Trophoblast cell (in vitro differentiated cells and primary cell): ENCODE measurements around the gene CNIH3.

Experiments used
- DNase-seq, 2 donors: peaks; one replicate each; pipeline ENCODE4 v3.0.0-alpha.2; 2016
- H2AFZ ChIP-seq: 2 replicates; pipeline ENCODE4 v1.6.1; 2013; ENCODE audit warnings: low read length, moderate library complexity, mild to moderate bottlenecking; ENCODE audit not compliant: insufficient read depth, poor library complexity
- H2AK5ac ChIP-seq: 2 replicates; pipeline ENCODE4 v1.6.1; 2013; ENCODE audit warnings: mild to moderate bottlenecking, low read length
- H2BK120ac ChIP-seq: 2 replicates; pipeline ENCODE4 v1.6.1; 2013; ENCODE audit warnings: low read length, mild to moderate bottlenecking, moderate library complexity; ENCODE audit not compliant: insufficient read depth, poor library complexity
- H2BK12ac ChIP-seq: 2 replicates; pipeline ENCODE4 v1.6.1; 2013; ENCODE audit warnings: mild to moderate bottlenecking, low read length, moderate library complexity
- H2BK5ac ChIP-seq: 2 replicates; pipeline ENCODE4 v1.6.1; 2013; ENCODE audit warnings: low read length, low read depth, moderate library complexity, mild to moderate bottlenecking; ENCODE audit not compliant: poor library complexity
- H3K14ac ChIP-seq: 2 replicates; pipeline ENCODE4 v1.6.1; 2013; ENCODE audit warnings: mild to moderate bottlenecking, low read length
- H3K18ac ChIP-seq: 2 replicates; pipeline ENCODE4 v1.6.1; 2013; ENCODE audit warnings: mild to moderate bottlenecking, low read length
- H3K23ac ChIP-seq: 2 replicates; pipeline ENCODE4 v1.6.1; 2013; ENCODE audit warnings: low read length
- H3K27ac ChIP-seq: 2 replicates; pipeline ENCODE4 v1.5.1; 2013; ENCODE audit warnings: low read depth, mild to moderate bottlenecking, inconsistent platforms, low read length, moderate library complexity
- H3K27me3 ChIP-seq: 2 replicates; pipeline ENCODE4 v1.6.1; 2013; ENCODE audit warnings: inconsistent platforms, mild to moderate bottlenecking, low read length, moderate library complexity; ENCODE audit not compliant: insufficient read depth
- H3K36me3 ChIP-seq, 2 experiments: 1 replicate in 1 of 2; 2 replicates in 1 of 2; pipeline ENCODE4 v1.6.1; 2013; ENCODE audit warnings: low read length in 2 of 2, mild to moderate bottlenecking in 2 of 2, moderate library complexity in 1 of 2; ENCODE audit not compliant: insufficient read depth in 2 of 2, control insufficient read depth in 1 of 2
- H3K4ac ChIP-seq: 2 replicates; pipeline ENCODE4 v1.6.1; 2013; ENCODE audit warnings: low read depth, mild to moderate bottlenecking, low read length, moderate library complexity
- H3K4me1 ChIP-seq, 2 experiments: 1 replicate in 1 of 2; 2 replicates in 1 of 2; pipeline ENCODE4 v1.6.1; 2013; ENCODE audit warnings: low read length in 2 of 2, mild to moderate bottlenecking in 2 of 2, moderate library complexity in 1 of 2; ENCODE audit not compliant: insufficient read depth in 2 of 2, control insufficient read depth in 1 of 2
- H3K4me2 ChIP-seq: 2 replicates; pipeline ENCODE4 v1.6.1; 2013; ENCODE audit warnings: inconsistent platforms, mild to moderate bottlenecking, low read length, moderate library complexity
- H3K4me3 ChIP-seq: 2 replicates; pipeline ENCODE4 v1.5.1; 2013; ENCODE audit warnings: mild to moderate bottlenecking, low read depth, low read length, inconsistent platforms
- H3K79me1 ChIP-seq: one replicate; pipeline ENCODE4 v1.6.1; 2013; ENCODE audit warnings: low read length
- H3K79me2 ChIP-seq: 2 replicates; pipeline ENCODE4 v1.6.1; 2013; ENCODE audit warnings: low read length, mild to moderate bottlenecking; ENCODE audit not compliant: control insufficient read depth, insufficient read depth, poor library complexity
- H3K9ac ChIP-seq: 2 replicates; pipeline ENCODE4 v1.6.1; 2013; ENCODE audit warnings: mild to moderate bottlenecking, low read length
- H3K9me3 ChIP-seq: 2 replicates; pipeline ENCODE4 v1.6.1; 2013; ENCODE audit warnings: low read depth, mild to moderate bottlenecking, control low read depth, inconsistent platforms, low read length; ENCODE audit not compliant: insufficient read depth
- H4K12ac ChIP-seq: 2 replicates; pipeline ENCODE4 v1.6.1; 2013; ENCODE audit warnings: low read depth, mild to moderate bottlenecking, low read length, moderate library complexity
- H4K8ac ChIP-seq: 2 replicates; pipeline ENCODE4 v1.6.1; 2013; ENCODE audit warnings: low read depth, mild to moderate bottlenecking, low read length, moderate library complexity
- H4K91ac ChIP-seq: one replicate; pipeline ENCODE4 v1.6.1; 2013; ENCODE audit warnings: low read depth, mild to moderate bottlenecking, low read length, moderate library complexity

The CNIH3 gene

DNA sequence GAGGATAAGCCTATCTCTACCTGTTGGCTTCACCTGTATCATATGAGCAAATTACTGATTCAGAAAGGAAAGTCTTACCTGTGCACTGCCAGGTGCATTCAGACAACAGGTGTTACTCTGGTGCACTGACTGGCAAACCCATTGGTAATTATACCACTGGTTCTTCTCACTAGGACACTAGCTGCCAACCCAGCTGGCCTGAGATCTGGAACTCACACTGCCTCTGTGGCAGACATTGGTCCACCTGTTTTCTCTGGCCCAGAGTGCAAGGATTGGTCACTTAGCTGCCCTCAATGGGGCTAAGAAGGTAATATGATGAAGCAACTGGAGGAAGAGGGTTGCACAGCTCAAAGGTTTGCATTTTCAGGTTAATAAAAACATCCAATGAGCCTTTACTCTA is 173.2 kb downstream of the CNIH3 start:
- Histone ChIP-seq H3K9ac (no peak overlapping the region), H3K23ac (no peak overlapping the region), H2BK120ac (no peak overlapping the region), H3K27me3 (no peaks in the 10 kb centered on the region), H4K91ac (no peak overlapping the region), H2BK12ac (no peak overlapping the region), H4K12ac (no peak overlapping the region), H3K4me3 (no peak overlapping the region), H3K4me1 (no peaks in the 10 kb centered on the region), H2BK5ac (no peak overlapping the region), H3K27ac (no peak overlapping the region), H3K14ac (no peak overlapping the region), H3K9me3 (peaks cover 3% of the 10 kb centered on the region), H3K4me2 (no peak overlapping the region), H2AFZ (no peak overlapping the region), H3K18ac (no peak overlapping the region), H3K79me2 (no peaks in the 10 kb centered on the region), H4K8ac (no peak overlapping the region), H2AK5ac (no peak overlapping the region), H3K36me3 (no peaks in the 10 kb centered on the region), H3K79me1 (no peaks in the 10 kb centered on the region), H3K4ac (no peak overlapping the region)
- no peak for DNase-seq
